Neural cell (in vitro differentiated cells): ENCODE data around the gene OXER1. TPM values are rescaled to one million over a fixed set of nuclear protein-coding genes. Genes with fewer than 3 reads are reported as not detected.

Source experiments
- H2AFZ ChIP-seq: fragments of 200-600, 300-800 bp; sonication (generic), shearing (Covaris generic); 2 replicates; pipeline ENCODE4 v1.6.0; 2014; ENCODE audit warnings: low read depth, mild to moderate bottlenecking, antibody characterized with exemption, low read length, moderate library complexity
- H3F3A ChIP-seq: fragments of 200-600 bp; shearing (Covaris generic); 2 replicates; pipeline ENCODE4 v1.6.1; 2016; ENCODE audit warnings: mild to moderate bottlenecking, moderate library complexity, mixed read lengths, antibody characterized with exemption, low read length; ENCODE audit not compliant: insufficient read depth, poor library complexity, severe bottlenecking
- H3K27ac ChIP-seq: fragments of 200-600, 300-800 bp; sonication (generic), shearing (Covaris generic); 2 replicates; pipeline ENCODE4 v1.5.1; 2014; ENCODE audit warnings: mild to moderate bottlenecking, low read length, moderate library complexity
- H3K27me3 ChIP-seq: fragments of 300-800, 200-600 bp; sonication (generic), shearing (Covaris generic); 2 replicates; pipeline ENCODE4 v1.6.0; 2014; ENCODE audit warnings: mild to moderate bottlenecking, low read depth, low read length, moderate library complexity; ENCODE audit not compliant: insufficient read depth
- H3K36me3 ChIP-seq: fragments of 300-800, 200-600 bp; sonication (generic), shearing (Covaris generic); 2 replicates; pipeline ENCODE4 v1.5.1; 2014; ENCODE audit warnings: mild to moderate bottlenecking, antibody characterized with exemption, low read length, moderate library complexity; ENCODE audit not compliant: insufficient read depth
- H3K4me2 ChIP-seq: fragments of 300-800, 200-600 bp; sonication (generic), shearing (Covaris generic); 2 replicates; pipeline ENCODE4 v1.6.0; 2014; ENCODE audit warnings: mild to moderate bottlenecking, low read length
- H3K4me3 ChIP-seq: fragments of 300-800, 200-600 bp; sonication (generic), shearing (Covaris generic); 2 replicates; pipeline ENCODE4 v1.5.1; 2014; ENCODE audit warnings: mild to moderate bottlenecking, low read length, moderate library complexity
- H3K79me2 ChIP-seq: fragments of 200-600 bp; shearing (Covaris generic); replicated peaks from 2 replicates; pipeline ENCODE4 v1.6.0; 2014; ENCODE audit warnings: mild to moderate bottlenecking, low read length, moderate library complexity; ENCODE audit not compliant: insufficient read depth
- H3K9ac ChIP-seq: fragments of 300-800, 200-600 bp; sonication (generic), shearing (Covaris generic); 2 replicates; pipeline ENCODE4 v1.6.1; 2016; ENCODE audit warnings: mild to moderate bottlenecking, low read length, mixed read lengths
- H3K9me2 ChIP-seq: fragments of 200-600 bp; shearing (Covaris generic); 2 replicates; pipeline ENCODE4 v1.6.1; 2016; ENCODE audit warnings: mild to moderate bottlenecking, low read length, mixed read lengths; ENCODE audit not compliant: insufficient read depth
- H3K9me3 ChIP-seq: fragments of 200-600, 300-800 bp; sonication (generic), shearing (Covaris generic); 2 replicates; pipeline ENCODE4 v1.6.1; 2016; ENCODE audit warnings: mild to moderate bottlenecking, mixed run types, low read length, moderate library complexity, mixed read lengths
- H4K20me1 ChIP-seq: fragments of 200-600 bp; shearing (Covaris generic); 2 replicates; pipeline ENCODE4 v1.6.1; 2016; ENCODE audit warnings: mild to moderate bottlenecking, mixed run types; ENCODE audit not compliant: insufficient read depth
- CTCF ChIP-seq: fragments of 450-650 bp; IDR thresholded peaks from 2 replicates; pipeline ENCODE4 v1.5.1; 2014; ENCODE audit warnings: antibody characterized with exemption, mild to moderate bottlenecking, moderate library complexity; ENCODE audit not compliant: poor library complexity, severe bottlenecking
- EP300 ChIP-seq: fragments of 450-650 bp; conservative IDR thresholded peaks from 2 replicates; pipeline ENCODE4 v1.6.1; 2014; ENCODE audit warnings: antibody characterized with exemption, mild to moderate bottlenecking, moderate library complexity; ENCODE audit not compliant: poor library complexity, severe bottlenecking
- MXI1 ChIP-seq: fragments of 450-650 bp; conservative IDR thresholded peaks from 2 replicates; pipeline ENCODE4 v1.6.1; 2014; ENCODE audit warnings: antibody characterized with exemption, mild to moderate bottlenecking; ENCODE audit not compliant: poor library complexity, severe bottlenecking
- POLR2AphosphoS5 ChIP-seq: IDR thresholded peaks from 2 replicates; pipeline ENCODE4 v1.6.1; 2012
- RAD21 ChIP-seq: fragments of 450-650 bp; conservative IDR thresholded peaks from 2 replicates; pipeline ENCODE4 v1.6.1; 2014; ENCODE audit warnings: antibody characterized with exemption, mild to moderate bottlenecking, moderate library complexity
- REST ChIP-seq: IDR thresholded peaks from 2 replicates; pipeline ENCODE4 v1.6.1; 2012; ENCODE audit warnings: borderline replicate concordance
- TAF1 ChIP-seq: IDR thresholded peaks from 2 replicates; pipeline ENCODE4 v1.6.1; 2012; ENCODE audit warnings: low read depth
- polyA plus RNA-seq: library from polyadenylated mRNA; depleted of rRNA; stranded (reverse); fragments of >200 nt; gene quantifications from 2 replicates; pipeline ENCODE4 v1.2.3, GENCODE V29; 2014

The OXER1 gene
- polyA plus RNA-seq, 1 donor from 2014 or later, result not detected

DNA sequence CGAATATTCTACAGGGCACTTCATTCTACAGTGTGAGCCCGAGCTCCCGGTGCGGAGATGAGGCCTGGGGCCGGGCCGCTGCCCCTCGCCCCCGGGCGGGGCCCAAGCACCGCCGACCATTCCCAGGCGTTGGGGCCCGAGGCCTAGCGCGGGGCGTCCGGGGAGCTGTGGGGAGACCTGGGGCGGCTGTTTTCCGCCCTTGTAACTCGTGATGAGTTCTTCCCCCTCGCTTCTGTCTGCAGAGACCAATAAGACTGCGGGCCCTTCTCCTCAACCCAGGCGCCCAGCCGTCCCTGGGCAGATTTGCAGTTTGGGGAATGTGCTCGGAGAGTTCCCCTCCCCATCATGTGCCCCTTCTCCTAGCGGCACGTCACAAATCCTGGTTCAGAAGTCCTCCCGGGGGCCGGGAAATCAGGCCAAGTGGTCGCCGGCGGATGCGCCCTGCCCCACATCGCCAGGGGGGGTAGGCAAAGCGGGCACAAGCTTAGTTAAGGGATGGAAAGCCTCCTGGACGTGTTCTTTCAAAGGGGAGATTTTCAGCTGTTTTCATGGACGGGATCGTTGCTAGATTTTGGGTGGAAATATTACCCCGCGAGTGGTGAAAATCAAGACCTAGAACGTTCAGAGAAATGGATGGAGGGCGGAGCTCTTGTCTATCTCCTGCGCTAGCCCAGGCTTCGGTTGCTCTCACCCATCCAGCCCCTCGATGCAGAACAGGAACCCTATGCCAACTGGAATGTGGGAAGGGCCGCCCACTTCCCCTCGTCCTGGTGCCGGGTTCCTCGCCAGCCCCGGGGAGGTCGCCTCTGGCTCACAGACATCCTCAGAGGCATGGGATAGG, 47.3 kb upstream of the OXER1 start:
- Histone ChIP-seq H3K36me3 (no peaks in the 10 kb centered on the region), H3K4me2 (peak overlapping the region; percentile 68), H3K9ac (peak overlapping the region; percentile 92), H4K20me1 (no peaks in the 10 kb centered on the region), H3K27ac (peak overlapping the region; percentile 53), H3K27me3 (no peaks in the 10 kb centered on the region), H3K9me2 (no peaks in the 10 kb centered on the region), H2AFZ (peak overlapping the region; percentile 45), H3F3A (peaks cover 4% of the 10 kb centered on the region), H3K4me3 (peak overlapping the region; percentile 81), H3K9me3 (no peaks in the 10 kb centered on the region), H3K79me2 (no peaks in the 10 kb centered on the region)
- TF ChIP-seq TAF1 (no peak), CTCF (no peak), RAD21 (no peak)

DNA sequence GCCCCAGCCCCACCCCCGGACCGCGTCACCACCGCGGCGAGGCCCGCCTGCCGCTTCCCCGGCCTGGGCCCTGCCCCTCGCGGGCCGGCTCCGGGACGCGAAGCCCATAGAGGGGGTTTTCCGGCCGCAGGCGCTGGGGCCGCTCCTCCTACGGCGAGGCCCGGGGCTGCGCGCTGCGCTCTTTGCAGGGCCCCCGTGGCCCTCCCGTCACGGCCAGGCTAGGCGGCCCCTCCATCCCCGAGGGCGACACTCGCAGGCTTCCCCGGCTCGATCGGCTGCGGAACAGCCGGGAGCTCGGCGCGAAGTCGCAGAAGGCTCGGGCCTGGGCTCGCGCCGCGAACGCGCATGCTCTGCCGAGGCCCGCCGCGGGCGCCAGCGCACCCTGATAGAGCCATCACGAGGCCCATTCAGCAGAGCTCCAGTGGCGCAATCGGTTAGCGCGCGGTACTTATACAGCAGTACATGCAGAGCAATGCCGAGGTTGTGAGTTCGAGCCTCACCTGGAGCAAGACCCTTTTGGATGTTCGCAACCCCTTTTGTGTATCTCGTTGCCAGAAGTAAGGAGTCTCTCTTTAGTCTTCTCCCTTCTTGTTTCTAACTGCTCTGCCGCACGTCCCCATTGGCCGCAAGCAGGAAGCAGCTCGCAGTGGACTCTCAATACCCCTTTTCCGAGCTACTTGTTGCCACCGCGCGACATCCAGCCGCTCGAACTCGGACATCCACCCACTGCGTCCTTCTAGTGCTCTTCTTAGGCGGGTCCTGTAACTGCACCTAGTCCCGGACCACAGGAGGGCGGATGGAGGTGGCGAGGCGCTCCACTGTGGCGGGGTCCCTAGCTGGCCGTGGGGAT, 46.4 kb upstream of the OXER1 start:
- Histone ChIP-seq H3K79me2 (no peaks in the 10 kb centered on the region), H3K27ac (peak overlapping the region; percentile 85), H3K36me3 (no peaks in the 10 kb centered on the region), H3K27me3 (no peaks in the 10 kb centered on the region), H4K20me1 (no peaks in the 10 kb centered on the region), H2AFZ (peak overlapping the region; percentile 57), H3K9me3 (no peaks in the 10 kb centered on the region), H3K4me3 (peak overlapping the region; percentile 81), H3K9ac (peak overlapping the region; percentile 92), H3K9me2 (no peaks in the 10 kb centered on the region), H3F3A (peaks cover 4% of the 10 kb centered on the region), H3K4me2 (peak overlapping the region; percentile 68)
- TF ChIP-seq MXI1, result peak; percentile 62
- peak; percentile 58 for TF ChIP-seq REST
- TF ChIP-seq EP300, result peak; percentile 67
- TF ChIP-seq POLR2AphosphoS5, result peak; percentile 91
- no peak for TF ChIP-seq RAD21
